Measurements from ENCODE around the gene MPST.

GRCh38 chr22:37007651-37008050 is 11.9 kb upstream of the MPST start:
- no peak for TF ChIP-seq CTCF (IDR thresholded peaks at IDR 0.05 in 4 of 5, conservative IDR thresholded peaks at IDR 0.05 in 1 of 5)
- no peak for TF ChIP-seq POLR2A (IDR thresholded peaks at IDR 0.05)
